Hematopoietic multipotent progenitor cell treated with erythropoietin and hydrocortisone succinate and interleukin-3 and kit ligand, for 8 days (in vitro differentiated cells): ENCODE results near the gene PCDHGC3.

Experiments used
- DNase-seq: peaks from one replicate; pipeline ENCODE4 v3.0.0-alpha.2; 2015

PCDHGC3 gene

DNA sequence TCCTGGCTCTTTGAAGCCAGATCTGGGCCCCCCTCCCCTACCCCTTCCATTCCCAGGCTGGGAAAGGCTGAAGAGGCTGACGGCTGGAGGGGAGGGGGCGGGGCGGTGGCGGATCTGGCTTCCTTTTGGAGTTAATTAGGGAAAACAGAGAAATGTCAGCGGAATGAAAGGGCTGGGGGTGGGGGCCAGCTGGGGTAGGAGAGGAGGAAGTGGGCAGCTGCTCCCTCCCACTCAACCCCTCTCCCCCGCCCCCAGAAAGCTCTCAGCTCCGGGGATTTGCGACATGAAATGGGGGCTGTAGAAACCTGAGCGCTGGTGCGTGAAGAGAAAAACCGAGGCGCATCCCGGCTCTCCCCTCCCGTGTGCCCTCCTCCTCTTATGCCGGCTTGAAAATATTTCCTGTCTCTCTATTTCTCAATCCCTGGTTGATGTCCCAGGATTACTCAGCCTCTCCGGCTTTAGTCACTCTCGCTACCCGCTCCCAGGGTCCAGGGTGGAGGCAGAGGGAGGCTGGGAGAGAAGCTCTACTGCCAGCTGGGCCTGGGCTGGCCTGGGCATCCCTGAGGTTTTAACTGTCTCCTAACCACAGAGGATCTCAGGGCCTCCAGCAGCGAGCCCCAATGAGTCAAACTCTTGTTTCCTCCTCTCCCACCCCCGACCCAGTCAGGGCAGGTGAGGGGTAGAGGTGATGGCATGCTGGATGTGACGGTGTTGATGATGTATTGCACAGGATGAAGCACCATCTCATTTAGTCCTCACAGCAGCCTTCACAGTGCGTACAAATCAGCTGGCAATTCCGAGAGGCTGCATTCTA is 33.2 kb downstream of the PCDHGC3 start:
- no peak for DNase-seq

- DNase-seq, result no peak
Observed at GRCh38 chr5:141510160-141510559, 34.4 kb downstream of the PCDHGC3 start.

DNA sequence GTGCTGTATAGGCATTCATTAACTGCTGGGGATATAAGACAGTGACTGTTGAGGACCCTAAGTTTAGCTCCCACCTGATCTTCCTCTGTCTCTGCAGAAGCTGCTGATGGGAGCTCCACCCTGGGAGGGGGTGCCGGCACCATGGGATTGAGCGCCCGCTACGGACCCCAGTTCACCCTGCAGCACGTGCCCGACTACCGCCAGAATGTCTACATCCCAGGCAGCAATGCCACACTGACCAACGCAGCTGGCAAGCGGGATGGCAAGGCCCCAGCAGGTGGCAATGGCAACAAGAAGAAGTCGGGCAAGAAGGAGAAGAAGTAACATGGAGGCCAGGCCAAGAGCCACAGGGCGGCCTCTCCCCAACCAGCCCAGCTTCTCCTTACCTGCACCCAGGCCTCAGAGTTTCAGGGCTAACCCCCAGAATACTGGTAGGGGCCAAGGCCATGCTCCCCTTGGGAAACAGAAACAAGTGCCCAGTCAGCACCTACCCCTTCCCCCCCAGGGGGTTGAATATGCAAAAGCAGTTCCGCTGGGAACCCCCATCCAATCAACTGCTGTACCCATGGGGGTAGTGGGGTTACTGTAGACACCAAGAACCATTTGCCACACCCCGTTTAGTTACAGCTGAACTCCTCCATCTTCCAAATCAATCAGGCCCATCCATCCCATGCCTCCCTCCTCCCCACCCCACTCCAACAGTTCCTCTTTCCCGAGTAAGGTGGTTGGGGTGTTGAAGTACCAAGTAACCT is 35.3 kb downstream of the PCDHGC3 start:
- DNase-seq, result no peak

DNA sequence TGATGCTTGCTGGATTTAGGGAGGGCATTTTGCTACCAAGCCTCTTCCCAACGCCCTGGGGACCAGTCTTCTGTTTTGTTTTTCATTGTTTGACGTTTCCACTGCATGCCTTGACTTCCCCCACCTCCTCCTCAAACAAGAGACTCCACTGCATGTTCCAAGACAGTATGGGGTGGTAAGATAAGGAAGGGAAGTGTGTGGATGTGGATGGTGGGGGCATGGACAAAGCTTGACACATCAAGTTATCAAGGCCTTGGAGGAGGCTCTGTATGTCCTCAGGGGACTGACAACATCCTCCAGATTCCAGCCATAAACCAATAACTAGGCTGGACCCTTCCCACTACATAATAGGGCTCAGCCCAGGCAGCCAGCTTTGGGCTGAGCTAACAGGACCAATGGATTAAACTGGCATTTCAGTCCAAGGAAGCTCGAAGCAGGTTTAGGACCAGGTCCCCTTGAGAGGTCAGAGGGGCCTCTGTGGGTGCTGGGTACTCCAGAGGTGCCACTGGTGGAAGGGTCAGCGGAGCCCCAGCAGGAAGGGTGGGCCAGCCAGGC is 36.1 kb downstream of the PCDHGC3 start:
- peak; percentile 34 for DNase-seq

DNA sequence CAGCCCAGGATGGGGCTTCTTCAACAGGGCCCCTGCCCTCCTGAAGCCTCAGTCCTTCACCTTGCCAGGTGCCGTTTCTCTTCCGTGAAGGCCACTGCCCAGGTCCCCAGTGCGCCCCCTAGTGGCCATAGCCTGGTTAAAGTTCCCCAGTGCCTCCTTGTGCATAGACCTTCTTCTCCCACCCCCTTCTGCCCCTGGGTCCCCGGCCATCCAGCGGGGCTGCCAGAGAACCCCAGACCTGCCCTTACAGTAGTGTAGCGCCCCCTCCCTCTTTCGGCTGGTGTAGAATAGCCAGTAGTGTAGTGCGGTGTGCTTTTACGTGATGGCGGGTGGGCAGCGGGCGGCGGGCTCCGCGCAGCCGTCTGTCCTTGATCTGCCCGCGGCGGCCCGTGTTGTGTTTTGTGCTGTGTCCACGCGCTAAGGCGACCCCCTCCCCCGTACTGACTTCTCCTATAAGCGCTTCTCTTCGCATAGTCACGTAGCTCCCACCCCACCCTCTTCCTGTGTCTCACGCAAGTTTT is 36.7 kb downstream of the PCDHGC3 start:
- peak; percentile 79 for DNase-seq

DNA sequence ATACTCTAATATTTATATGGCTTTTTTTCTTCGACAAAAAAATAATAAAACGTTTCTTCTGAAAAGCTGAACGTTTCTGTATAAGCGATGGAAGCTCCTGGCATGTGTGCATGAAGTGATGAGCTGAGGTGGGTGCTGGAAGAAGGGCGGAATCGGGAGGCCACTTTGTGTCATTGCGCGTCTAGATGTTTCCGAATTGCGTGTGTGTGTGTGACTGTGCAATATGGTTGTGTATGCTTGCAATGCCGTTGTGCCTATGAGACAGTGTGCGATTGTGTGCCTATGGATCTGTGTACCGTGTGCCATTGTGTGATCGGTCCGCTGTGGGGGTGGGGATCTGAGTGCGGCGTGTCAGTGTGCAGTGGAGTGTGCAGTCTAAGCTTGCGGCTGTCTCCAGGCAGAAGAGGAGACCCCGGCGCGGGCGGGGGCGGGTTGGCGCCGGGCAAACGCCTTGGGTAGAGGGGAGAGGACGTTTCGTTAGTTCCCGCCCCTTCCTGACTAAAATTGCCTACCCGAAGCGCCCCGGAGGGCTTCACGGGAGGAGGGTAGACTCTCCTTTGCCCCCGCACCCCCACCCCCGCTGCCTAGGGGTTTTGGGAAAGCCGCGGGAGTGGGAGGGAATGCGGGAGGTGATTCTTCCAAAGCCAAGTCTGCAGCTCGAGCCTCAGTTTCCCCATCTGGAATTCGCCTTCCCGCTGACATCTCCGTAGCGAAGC is 37.3 kb downstream of the PCDHGC3 start:
- peak; percentile 35 for DNase-seq

DNA sequence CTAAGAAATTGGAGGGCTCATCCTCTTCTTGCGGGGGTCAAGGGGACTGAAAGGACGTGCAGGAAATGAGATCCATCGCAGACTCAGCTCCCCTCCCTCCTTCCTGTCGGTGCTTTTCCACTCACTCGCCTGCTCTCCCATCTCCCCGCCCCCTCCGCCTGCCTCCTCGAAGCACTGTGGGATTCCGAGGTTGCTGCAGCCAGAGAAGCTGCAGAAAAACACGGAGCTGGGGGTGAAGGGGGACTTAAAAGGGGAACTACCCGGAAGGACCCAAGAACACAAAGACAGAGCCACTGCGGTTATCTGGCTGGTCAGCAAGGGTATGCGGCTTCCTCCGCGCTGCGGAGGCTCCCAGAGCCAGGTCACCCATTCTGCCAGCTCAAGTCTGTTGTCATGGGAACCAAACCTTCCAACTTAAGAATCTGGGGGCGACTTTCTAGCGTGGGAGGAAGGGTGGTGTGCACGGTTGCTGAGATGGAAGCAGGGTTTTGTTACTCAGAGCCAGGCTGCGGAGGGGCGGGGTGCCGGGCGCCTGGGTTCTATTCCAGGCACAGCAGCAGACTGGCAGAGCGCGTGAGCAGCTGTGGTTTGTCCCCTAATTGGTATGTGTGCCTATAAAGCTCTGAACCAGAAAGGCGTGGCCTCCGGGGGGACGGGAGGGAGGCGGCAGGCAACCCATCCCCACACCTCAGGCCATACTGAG is 38.0 kb downstream of the PCDHGC3 start:
- peak; percentile 76 for DNase-seq

DNA sequence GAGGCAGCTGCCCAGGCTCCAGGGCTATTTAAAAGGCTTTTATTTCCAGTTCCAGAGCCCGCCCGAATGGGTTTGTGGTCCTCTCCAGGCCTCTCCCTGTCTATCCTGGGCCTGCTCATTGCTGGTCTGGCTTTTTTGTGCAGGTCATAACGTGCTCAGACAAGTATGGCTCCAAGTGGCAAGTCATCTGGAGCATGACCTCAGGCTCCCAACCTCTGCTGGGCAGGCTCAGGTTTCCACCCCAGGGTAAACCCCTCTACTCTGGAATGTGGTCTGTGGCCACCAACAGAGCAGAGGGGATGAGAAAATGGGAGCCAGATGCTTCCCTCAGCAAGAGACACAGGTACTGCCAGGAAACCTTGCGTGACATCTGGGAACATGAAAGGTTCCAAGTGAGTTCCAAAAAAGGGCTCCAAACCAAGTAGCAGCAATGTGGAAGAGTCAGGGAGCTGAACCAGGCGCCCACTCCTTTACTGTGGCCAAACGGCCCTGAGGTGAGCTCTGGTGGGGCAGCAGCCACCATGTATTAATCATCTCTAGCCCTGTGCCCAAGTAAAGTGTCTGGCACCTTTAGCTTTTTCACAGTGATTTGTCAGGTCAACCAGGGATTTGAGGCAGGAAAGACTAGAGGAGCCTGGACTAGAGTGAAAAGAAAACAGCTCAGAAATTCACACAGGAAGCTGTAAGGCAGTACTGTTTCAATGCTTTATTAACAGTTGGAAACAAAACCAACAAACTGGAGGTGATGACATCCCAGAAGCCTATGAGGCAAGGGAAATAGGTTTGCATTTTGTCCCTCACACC is 38.8 kb downstream of the PCDHGC3 start:
- DNase-seq, result no peak

DNA sequence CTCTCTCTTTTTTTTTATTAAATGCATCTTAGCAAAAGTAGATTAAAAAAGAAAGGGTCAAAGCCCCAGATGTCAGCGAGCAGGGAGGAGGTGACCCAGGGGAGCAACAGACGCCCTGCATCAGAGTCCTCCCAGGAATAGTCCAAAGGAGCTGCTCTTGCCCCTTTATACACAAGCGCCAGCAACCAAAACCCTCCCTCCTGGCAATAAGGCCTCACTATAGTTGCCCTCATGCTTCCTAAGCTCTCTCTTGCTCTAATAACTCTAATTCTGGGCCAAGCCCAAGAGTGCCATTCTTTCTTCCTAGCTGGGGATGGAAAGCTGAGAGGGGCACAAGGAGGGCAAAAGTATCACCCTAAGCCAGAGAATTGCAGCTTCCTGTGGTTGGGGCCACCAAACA is 39.4 kb downstream of the PCDHGC3 start:
- no peak for DNase-seq

GRCh38 chr5:141515946-141516671 is 40.3 kb downstream of the PCDHGC3 start:
- DNase-seq, result no peak

DNA sequence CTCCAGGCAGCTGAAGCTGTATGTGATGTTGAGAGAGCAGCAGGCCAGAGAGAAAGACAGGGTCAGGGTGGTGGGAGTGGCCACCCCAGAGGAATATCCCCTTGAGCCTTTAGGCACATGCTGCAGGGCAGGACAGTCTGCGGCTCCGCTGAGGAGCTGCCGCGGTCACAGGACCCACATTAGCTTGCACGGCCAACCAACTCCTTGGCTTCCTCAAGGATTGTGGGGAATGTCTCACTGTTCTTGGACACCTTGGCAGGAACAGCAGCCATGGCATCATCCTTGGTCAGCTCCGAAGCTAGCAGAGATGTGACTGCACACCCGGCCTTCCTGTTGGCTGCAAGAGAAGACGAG is 40.9 kb downstream of the PCDHGC3 start:
- no peak for DNase-seq

DNA sequence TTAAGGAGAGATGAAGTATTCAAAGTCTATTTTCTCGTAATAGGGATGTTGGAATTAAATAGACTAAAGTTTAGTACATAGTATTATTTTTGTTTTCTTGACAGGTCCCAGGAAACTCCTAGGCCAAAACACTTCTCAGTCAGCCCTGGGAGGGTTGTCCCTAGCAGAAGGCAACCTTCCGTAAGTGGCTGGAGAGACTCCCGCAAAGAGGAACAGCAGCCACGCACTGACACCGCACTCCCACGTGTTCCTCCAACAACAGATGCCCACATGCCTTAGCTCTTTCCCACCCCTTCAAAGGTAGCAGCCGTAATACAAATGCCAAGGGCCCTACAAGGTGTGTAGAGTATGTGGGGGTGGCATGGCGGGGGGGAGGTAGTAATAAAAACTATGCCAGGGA is 41.5 kb downstream of the PCDHGC3 start:
- DNase-seq, result no peak

DNA sequence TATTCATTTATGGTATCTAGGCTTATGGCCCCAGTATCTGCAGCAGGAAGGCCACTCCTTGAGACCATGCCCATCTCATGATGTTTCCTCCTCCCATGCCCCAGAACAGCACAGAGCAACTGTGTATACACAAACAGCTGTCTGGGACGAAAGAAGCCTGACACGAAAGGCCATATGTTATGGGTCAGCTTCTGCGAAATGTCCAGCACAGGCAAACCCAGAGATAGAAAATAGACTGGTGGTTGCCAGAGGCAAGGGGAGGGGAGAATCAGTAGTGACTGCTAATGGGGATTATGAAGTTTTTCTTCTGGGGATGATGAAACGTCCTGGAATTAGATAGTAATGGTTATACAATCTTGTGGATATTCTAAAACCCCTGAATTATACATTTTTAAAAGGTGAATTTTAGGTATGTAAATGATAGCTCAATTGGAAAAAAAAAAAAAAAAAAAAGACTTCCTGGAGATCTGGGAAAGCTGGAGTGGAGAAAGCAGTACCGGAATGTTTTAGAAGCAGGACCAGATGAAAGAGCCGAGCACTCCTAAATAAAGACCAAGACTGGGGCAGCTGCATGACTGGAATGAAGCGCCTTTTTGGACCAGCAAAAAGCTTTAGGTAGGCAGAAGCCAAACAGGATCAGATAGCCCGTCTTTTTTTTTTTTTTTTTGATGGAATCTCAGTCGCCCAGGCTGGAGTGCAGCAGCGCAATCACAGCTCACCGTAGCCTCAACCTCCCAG is 42.3 kb downstream of the PCDHGC3 start:
- no peak for DNase-seq

GRCh38 chr5:141518618-141519015 is 42.9 kb downstream of the PCDHGC3 start:
- DNase-seq, result no peak

DNA sequence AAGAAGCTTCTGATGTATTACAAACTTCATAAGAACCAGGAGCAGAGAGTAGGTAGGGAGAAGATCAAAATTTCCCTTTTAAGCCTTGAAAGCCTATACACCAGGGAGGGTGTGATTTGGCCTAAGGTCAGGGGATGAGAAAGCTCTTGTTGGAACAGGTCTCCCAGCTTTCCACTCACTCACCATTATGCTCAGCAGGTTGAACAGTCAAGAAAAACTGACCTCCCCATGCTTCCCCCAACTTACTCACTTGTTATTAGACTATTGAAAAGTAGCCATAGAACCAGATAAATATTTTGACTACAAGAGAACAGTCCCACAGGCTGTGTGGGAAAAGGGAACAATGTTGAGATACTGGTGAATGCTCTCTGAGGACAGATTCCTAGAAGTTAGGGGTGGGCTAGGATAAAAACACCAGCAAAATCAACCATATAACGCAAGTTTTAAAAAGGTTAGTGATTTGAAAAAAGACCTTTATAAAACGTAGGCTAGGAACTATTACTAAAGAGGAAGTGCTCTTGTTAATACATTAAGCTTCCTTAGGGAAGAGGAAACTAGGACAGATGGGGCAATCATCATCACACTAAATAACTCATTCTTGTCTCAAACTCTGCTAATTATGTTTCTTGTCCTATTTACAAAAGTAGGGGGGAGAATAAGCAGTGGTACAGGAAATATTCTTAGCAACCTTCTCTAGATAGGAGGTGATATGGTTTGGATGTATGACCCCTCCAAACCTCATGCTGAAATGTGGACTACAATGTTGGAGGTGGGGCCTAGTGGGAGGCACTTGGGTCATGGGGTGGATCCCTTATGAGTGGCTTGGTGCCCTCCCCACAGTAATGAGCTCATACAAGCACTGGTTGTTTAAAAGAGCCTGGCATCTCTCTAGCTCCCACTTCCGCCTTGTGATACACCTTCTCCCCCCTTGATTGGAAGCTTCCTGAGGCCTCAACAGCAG is 44.1 kb downstream of the PCDHGC3 start:
- DNase-seq, result no peak

GRCh38 chr5:141521244-141521781 is 45.5 kb downstream of the PCDHGC3 start:
- peak; percentile 73 for DNase-seq

- DNase-seq, result no peak
Observed at GRCh38 chr5:141522301-141522700, 46.5 kb downstream of the PCDHGC3 start.

DNA sequence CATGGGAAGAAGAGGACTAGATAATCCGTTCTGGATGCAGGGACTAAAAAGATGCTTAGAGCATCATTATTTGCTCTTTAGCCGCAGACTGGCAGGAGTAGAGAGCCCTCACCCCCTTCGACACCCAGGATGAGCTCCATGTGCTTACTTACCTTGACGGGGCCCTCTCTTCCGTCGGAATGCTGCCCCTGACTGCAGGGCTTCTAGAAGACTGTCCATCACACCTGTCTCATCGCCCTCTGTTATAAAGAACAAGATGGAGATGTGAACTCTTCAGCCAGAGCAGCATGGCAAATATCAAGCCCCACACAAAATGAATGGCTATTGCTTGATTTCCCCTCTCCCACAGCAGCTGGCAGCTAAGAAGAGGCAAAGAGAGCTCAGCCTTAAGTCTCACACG is 48.2 kb downstream of the PCDHGC3 start:
- no peak for DNase-seq
